H9 (cell line): ENCODE measurements around the gene CHCHD4. TPM values are rescaled to one million over a fixed set of nuclear protein-coding genes. Genes with fewer than 3 reads are reported as not detected.

Experiments used
- DNase-seq: peaks from one replicate; pipeline ENCODE4 v3.0.0-alpha.2; 2017
- H2AFZ ChIP-seq: one replicate; pipeline ENCODE4 v1.6.1; 2013; ENCODE audit warnings: mild to moderate bottlenecking, low read length, control low read depth, moderate library complexity
- H2AK5ac ChIP-seq: 2 replicates; pipeline ENCODE4 v1.6.1; 2013; ENCODE audit warnings: low read length, control low read depth, mixed read lengths; ENCODE audit not compliant: insufficient read length
- H2BK120ac ChIP-seq: one replicate; pipeline ENCODE4 v1.6.1; 2013; ENCODE audit warnings: low read depth, mild to moderate bottlenecking, low read length, control low read depth, inconsistent platforms; ENCODE audit not compliant: poor library complexity, severe bottlenecking
- H2BK12ac ChIP-seq: 2 replicates; pipeline ENCODE4 v1.6.1; 2013; ENCODE audit warnings: low read length, control low read depth, mixed read lengths, low read depth; ENCODE audit not compliant: insufficient read length
- H2BK15ac ChIP-seq: 2 replicates; pipeline ENCODE4 v1.6.1; 2013; ENCODE audit warnings: low read depth, low read length, control low read depth
- H2BK20ac ChIP-seq: one replicate; pipeline ENCODE4 v1.6.1; 2013; ENCODE audit warnings: low read depth, mild to moderate bottlenecking, low read length, control low read depth, inconsistent platforms; ENCODE audit not compliant: poor library complexity, severe bottlenecking
- H2BK5ac ChIP-seq: 2 replicates; pipeline ENCODE4 v1.6.1; 2013; ENCODE audit warnings: low read length, control low read depth, mixed read lengths; ENCODE audit not compliant: insufficient read length
- H3K14ac ChIP-seq: 2 replicates; pipeline ENCODE4 v1.6.1; 2013; ENCODE audit warnings: low read length, control low read depth; ENCODE audit not compliant: insufficient read depth
- H3K18ac ChIP-seq: 2 replicates; pipeline ENCODE4 v1.6.1; 2013; ENCODE audit warnings: low read depth, mild to moderate bottlenecking, mixed read lengths, low read length, control low read depth; ENCODE audit not compliant: insufficient read length
- H3K23ac ChIP-seq: 2 replicates; pipeline ENCODE4 v1.6.1; 2013; ENCODE audit warnings: low read length, control low read depth, mixed read lengths, low read depth; ENCODE audit not compliant: insufficient read length
- H3K23me2 ChIP-seq: 2 replicates; pipeline ENCODE4 v1.6.1; 2013; ENCODE audit warnings: low read depth, mild to moderate bottlenecking, mixed read lengths, low read length, control low read depth; ENCODE audit not compliant: insufficient read length, poor library complexity, severe bottlenecking
- H3K27ac ChIP-seq: 2 replicates; pipeline ENCODE4 v1.5.1; 2013; ENCODE audit warnings: low read length, control low read depth, mixed read lengths, low read depth; ENCODE audit not compliant: insufficient read length
- H3K27me3 ChIP-seq: 2 replicates; pipeline ENCODE4 v1.6.1; 2013; ENCODE audit warnings: low read length, control low read depth, inconsistent platforms; ENCODE audit not compliant: insufficient read depth
- H3K4ac ChIP-seq: 2 replicates; pipeline ENCODE4 v1.6.1; 2013; ENCODE audit warnings: low read depth, mild to moderate bottlenecking, control low read depth, inconsistent platforms, low read length, moderate library complexity
- H3K4me1 ChIP-seq: 2 replicates; pipeline ENCODE4 v1.6.1; 2013; ENCODE audit warnings: low read length, control low read depth, inconsistent platforms; ENCODE audit not compliant: insufficient read depth
- H3K4me2 ChIP-seq: 2 replicates; pipeline ENCODE4 v1.6.1; 2013; ENCODE audit warnings: low read length, control low read depth, mixed read lengths; ENCODE audit not compliant: insufficient read length, insufficient read depth
- H3K56ac ChIP-seq: 2 replicates; pipeline ENCODE4 v1.6.1; 2013; ENCODE audit warnings: low read depth, mild to moderate bottlenecking, mixed read lengths, low read length, control low read depth; ENCODE audit not compliant: insufficient read length
- H3K79me1 ChIP-seq: 2 replicates; pipeline ENCODE4 v1.6.1; 2013; ENCODE audit warnings: low read depth, mild to moderate bottlenecking, moderate library complexity, low read length, control low read depth, inconsistent platforms; ENCODE audit not compliant: insufficient read depth, poor library complexity, severe bottlenecking
- H3K79me2 ChIP-seq: 2 replicates; pipeline ENCODE4 v1.6.1; 2013; ENCODE audit warnings: low read length, control low read depth, inconsistent platforms; ENCODE audit not compliant: insufficient read depth
- H3K9ac ChIP-seq: 2 replicates; pipeline ENCODE4 v1.6.1; 2013; ENCODE audit warnings: low read length, control low read depth, mixed read lengths; ENCODE audit not compliant: insufficient read length; ENCODE audit errors: extremely low read depth
- H3K9me3 ChIP-seq: one replicate; pipeline ENCODE4 v1.6.1; 2013; ENCODE audit warnings: low read depth, low read length, inconsistent platforms; ENCODE audit not compliant: control insufficient read depth
- H3T11ph ChIP-seq: one replicate; pipeline ENCODE4 v1.6.1; 2013; ENCODE audit warnings: mild to moderate bottlenecking, low read length, control low read depth, inconsistent platforms
- H4K20me1 ChIP-seq: one replicate; pipeline ENCODE4 v1.6.1; 2013; ENCODE audit not compliant: control insufficient read depth, insufficient read length, insufficient read depth
- H4K5ac ChIP-seq: 2 replicates; pipeline ENCODE4 v1.6.1; 2013; ENCODE audit warnings: low read depth, mild to moderate bottlenecking, mixed read lengths, low read length, control low read depth; ENCODE audit not compliant: insufficient read length
- H4K8ac ChIP-seq: replicated peaks from 2 replicates; pipeline ENCODE4 v1.6.1; 2013; ENCODE audit warnings: low read length, control low read depth, mixed read lengths, low read depth; ENCODE audit not compliant: insufficient read length
- H4K91ac ChIP-seq: 2 replicates; pipeline ENCODE4 v1.6.1; 2013; ENCODE audit warnings: low read depth, mild to moderate bottlenecking, moderate library complexity, mixed read lengths, low read length, control low read depth; ENCODE audit not compliant: insufficient read length
- H3K27ac Mint-ChIP-seq, 3 experiments: 2 replicates in 2 of 3; 3 replicates in 1 of 3; pipeline ENCODE4 v1.8.0; 2020 to 2021; ENCODE audit warnings: mixed read lengths in 3 of 3, mild to moderate bottlenecking in 1 of 3, moderate library complexity in 1 of 3
- H3K27me3 Mint-ChIP-seq: 2 replicates; pipeline ENCODE4 v1.8.0; 2021; ENCODE audit warnings: low read depth, mild to moderate bottlenecking, moderate library complexity, mixed read lengths
- H3K36me3 Mint-ChIP-seq, 3 experiments: 2 replicates in 2 of 3; 3 replicates in 1 of 3; pipeline ENCODE4 v1.8.0; 2020 to 2021; ENCODE audit warnings: low read depth in 3 of 3, mixed read lengths in 3 of 3; ENCODE audit not compliant: insufficient read depth in 1 of 3
- H3K4me1 Mint-ChIP-seq, 2 experiments: 2 replicates each; pipeline ENCODE4 v1.8.0; 2020; ENCODE audit warnings: mixed read lengths in 2 of 2
- H3K4me3 Mint-ChIP-seq, 2 experiments: 2 replicates in 1 of 2; 3 replicates in 1 of 2; pipeline ENCODE4 v1.8.0; 2020 to 2021; ENCODE audit warnings: mild to moderate bottlenecking in 2 of 2, mixed read lengths in 2 of 2, moderate library complexity in 1 of 2
- H3K9me3 Mint-ChIP-seq, 2 experiments: 2 replicates in 1 of 2; 3 replicates in 1 of 2; pipeline ENCODE4 v1.8.0; 2020; ENCODE audit warnings: mild to moderate bottlenecking in 2 of 2, mixed read lengths in 2 of 2, moderate library complexity in 1 of 2
- WGBS: extraction: QIAGEN DNeasy Blood & Tissue Kit; methylation state at CpG from one replicate; pipeline ENCODE4 v1.1.7; 2013; ENCODE audit warnings: missing lambda C conversion rate, low lambda C conversion rate, mixed read lengths; ENCODE audit not compliant: insufficient read length; ENCODE audit errors: extremely low coverage; 5-methylcytosine and 5-hydroxymethylcytosine counted together
- total RNA-seq: library from RNA; stranded (reverse); gene quantifications from 2 replicates; pipeline ENCODE4 v1.2.1, GENCODE V29; 2021
- TF ChIP-seq, protein P1 (sequence below): fragments of 200-600 bp; sonication (generic); conservative IDR thresholded peaks from 3 replicates; pipeline ENCODE4 v1.8.0; 2021; ENCODE audit warnings: antibody characterized with exemption, mild to moderate bottlenecking

The CHCHD4 gene
- total RNA-seq, 1 experiment from 2014 or later: 13.7 TPM

DNA sequence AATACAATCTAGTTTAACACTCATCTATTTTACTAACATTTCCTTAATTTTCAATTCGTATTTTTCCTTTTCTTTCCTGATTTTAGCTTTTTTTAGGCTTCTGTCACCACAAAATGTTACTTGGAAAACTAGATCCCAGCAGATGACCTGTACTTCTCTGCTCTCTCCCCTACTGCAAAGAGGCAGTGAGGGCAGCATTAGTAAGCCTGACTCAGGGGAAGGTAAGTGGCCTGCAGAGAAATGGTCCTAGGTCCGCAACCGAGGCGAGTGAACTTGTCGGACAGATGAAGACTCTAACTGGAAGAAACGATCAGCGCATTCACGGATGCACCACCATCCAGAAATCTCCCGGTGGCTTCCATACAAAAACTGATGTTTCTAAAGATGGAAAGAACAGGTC lies 20.6 kb upstream of the CHCHD4 start:
- H3K79me1 ChIP-seq: no peaks in the 10 kb centered on the region
- H3K9ac ChIP-seq: no peak overlapping the region

More for the DNA sequence above, 20.6 kb upstream of the CHCHD4 start:
- Mint-ChIP-seq H3K27me3 (no peaks in the 10 kb centered on the region; the same call in 1 of the 2 replicates), H3K4me3 (no peak overlapping the region), H3K4me1 (peaks cover 10 to 24% of the 10 kb centered on the region in 2 experiments), H3K36me3 (peaks cover 14 to 57% (median 37%) of the 10 kb centered on the region in 3 experiments), H3K27ac (peak overlapping the region in 2 of 3 experiments; percentile 81 to 86; a peak in 5 of 7 replicates), H3K9me3 (no peaks in the 10 kb centered on the region; a peak in 1 of 5 replicates)
- H3K27ac ChIP-seq: no peak overlapping the region
- H4K91ac ChIP-seq: peak overlapping the region; percentile 74
- no CpG with 5 or more reads among the region's 9 CpGs for WGBS
- H4K8ac ChIP-seq: no peak overlapping the region
- H3K4me1 ChIP-seq: peaks cover 6% of the 10 kb centered on the region; the same call in 1 of the 2 replicates
- H2AK5ac ChIP-seq: no peak overlapping the region
- no peaks in the 10 kb centered on the region for H3K79me2 ChIP-seq
- peaks cover 2% of the 10 kb centered on the region for H3K23me2 ChIP-seq
- no peak overlapping the region for H2AFZ ChIP-seq
- H3K27me3 ChIP-seq: no peaks in the 10 kb centered on the region
- no peak overlapping the region for H2BK20ac ChIP-seq
- H4K5ac ChIP-seq: no peak overlapping the region
- H3K4ac ChIP-seq: no peak overlapping the region
- no peak overlapping the region for H2BK15ac ChIP-seq
- no peak overlapping the region for H3K56ac ChIP-seq
- H2BK12ac ChIP-seq: peak overlapping the region; percentile 4
- H3K9me3 ChIP-seq: no peaks in the 10 kb centered on the region
- TF ChIP-seq, protein P1, sequence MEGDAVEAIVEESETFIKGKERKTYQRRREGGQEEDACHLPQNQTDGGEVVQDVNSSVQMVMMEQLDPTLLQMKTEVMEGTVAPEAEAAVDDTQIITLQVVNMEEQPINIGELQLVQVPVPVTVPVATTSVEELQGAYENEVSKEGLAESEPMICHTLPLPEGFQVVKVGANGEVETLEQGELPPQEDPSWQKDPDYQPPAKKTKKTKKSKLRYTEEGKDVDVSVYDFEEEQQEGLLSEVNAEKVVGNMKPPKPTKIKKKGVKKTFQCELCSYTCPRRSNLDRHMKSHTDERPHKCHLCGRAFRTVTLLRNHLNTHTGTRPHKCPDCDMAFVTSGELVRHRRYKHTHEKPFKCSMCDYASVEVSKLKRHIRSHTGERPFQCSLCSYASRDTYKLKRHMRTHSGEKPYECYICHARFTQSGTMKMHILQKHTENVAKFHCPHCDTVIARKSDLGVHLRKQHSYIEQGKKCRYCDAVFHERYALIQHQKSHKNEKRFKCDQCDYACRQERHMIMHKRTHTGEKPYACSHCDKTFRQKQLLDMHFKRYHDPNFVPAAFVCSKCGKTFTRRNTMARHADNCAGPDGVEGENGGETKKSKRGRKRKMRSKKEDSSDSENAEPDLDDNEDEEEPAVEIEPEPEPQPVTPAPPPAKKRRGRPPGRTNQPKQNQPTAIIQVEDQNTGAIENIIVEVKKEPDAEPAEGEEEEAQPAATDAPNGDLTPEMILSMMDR: no peak
- no peak overlapping the region for H3K14ac ChIP-seq
- no peak overlapping the region for H2BK5ac ChIP-seq
- peak; percentile 19 for DNase-seq
- peak overlapping the region; percentile 11 for H3K18ac ChIP-seq
- H2BK120ac ChIP-seq: no peak overlapping the region
- peaks cover 2% of the 10 kb centered on the region for H4K20me1 ChIP-seq
- H3K23ac ChIP-seq: no peak overlapping the region
- H3T11ph ChIP-seq: peak overlapping the region; percentile 84
- no peak overlapping the region for H3K4me2 ChIP-seq
